Lung (tissue), 12 donors: ENCODE results near the gene FOXO1. TPM values are rescaled to one million over a fixed set of nuclear protein-coding genes. Genes with fewer than 3 reads are reported as not detected.

ENCODE experiments used
- ATAC-seq: fragments of 200-7000 bp; cut with Tn5 transposase; one replicate; pipeline ENCODE4 v1.9.1; 2020; ENCODE audit warnings: moderate number of reproducible peaks; ENCODE audit not compliant: insufficient read depth, low FRiP score
- DNase-seq, 3 donors: peaks; one replicate each; pipeline ENCODE4 v3.0.0-alpha.2; 2013 to 2017
- H3K27ac ChIP-seq, 2 donors: one replicate each; pipeline ENCODE4 v1.5.1; 2013; ENCODE audit warnings: mild to moderate bottlenecking in 2 of 2, moderate library complexity in 2 of 2, control low read depth in 1 of 2, inconsistent platforms in 1 of 2, low read depth in 1 of 2, low read length in 1 of 2
- H3K27me3 ChIP-seq, 3 donors: one replicate each; pipeline ENCODE4 v1.5.1; 2013; ENCODE audit warnings: low read length in 2 of 3; ENCODE audit not compliant: control insufficient read depth in 3 of 3, insufficient read depth in 3 of 3
- H3K36me3 ChIP-seq, 4 donors: one replicate each; pipeline ENCODE4 v1.5.1; 2013; ENCODE audit warnings: low read length in 4 of 4, mild to moderate bottlenecking in 1 of 4, moderate library complexity in 1 of 4; ENCODE audit not compliant: control insufficient read depth in 4 of 4, insufficient read depth in 4 of 4
- H3K4me1 ChIP-seq, 5 donors: one replicate each; pipeline ENCODE4 v1.5.1; 2013; ENCODE audit warnings: low read length in 5 of 5, mild to moderate bottlenecking in 2 of 5, moderate library complexity in 1 of 5; ENCODE audit not compliant: control insufficient read depth in 5 of 5, insufficient read depth in 5 of 5
- H3K4me3 ChIP-seq: one replicate; pipeline ENCODE4 v1.5.1; 2013; ENCODE audit warnings: mild to moderate bottlenecking, control low read depth, moderate library complexity
- H3K9ac ChIP-seq, 2 donors: one replicate each; pipeline ENCODE4 v1.5.1; 2013; ENCODE audit warnings: low read length in 2 of 2, control low read depth in 1 of 2; ENCODE audit not compliant: insufficient read depth in 1 of 2
- H3K9me3 ChIP-seq, 4 donors: one replicate each; pipeline ENCODE4 v1.5.1; 2013; ENCODE audit warnings: low read length in 3 of 4, mild to moderate bottlenecking in 1 of 4, moderate library complexity in 1 of 4; ENCODE audit not compliant: control insufficient read depth in 4 of 4, insufficient read depth in 3 of 4
- WGBS, 2 donors: extraction: QIAGEN DNeasy Blood & Tissue Kit; methylation state at CpG; one replicate each; pipeline ENCODE4 v1.1.7; 2013; 5-methylcytosine and 5-hydroxymethylcytosine counted together
- polyA plus RNA-seq, 2 donors: library from polyadenylated mRNA; stranded (reverse); fragments of 200-250 nt; gene quantifications; one replicate each; pipeline ENCODE4 v1.2.1, GENCODE V29; 2013
- total RNA-seq, 2 donors: library from RNA; depleted of rRNA in 1 of 2; stranded (reverse); fragments of >200 nt in 1 of 2; gene quantifications; one replicate each; pipeline ENCODE4 v1.2.1, GENCODE V29; 2014 to 2021
- TF ChIP-seq, protein P1 (sequence below): IDR thresholded peaks from 2 replicates; pipeline ENCODE4 v1.5.1; 2012; ENCODE audit warnings: mild to moderate bottlenecking; ENCODE audit errors: control extremely low read depth, extremely low read depth
- donor health status: control.
- donor health status: control.
- donor health status: Bipolar disorder and iron deficiency.
- donor health status: healthy.
- donor health status: DM: yes; HTN: yes; CAD: no.

The FOXO1 gene
- total and polyA plus RNA-seq, 4 donors: 4.1 to 37.1 (median 21.3) TPM

DNA sequence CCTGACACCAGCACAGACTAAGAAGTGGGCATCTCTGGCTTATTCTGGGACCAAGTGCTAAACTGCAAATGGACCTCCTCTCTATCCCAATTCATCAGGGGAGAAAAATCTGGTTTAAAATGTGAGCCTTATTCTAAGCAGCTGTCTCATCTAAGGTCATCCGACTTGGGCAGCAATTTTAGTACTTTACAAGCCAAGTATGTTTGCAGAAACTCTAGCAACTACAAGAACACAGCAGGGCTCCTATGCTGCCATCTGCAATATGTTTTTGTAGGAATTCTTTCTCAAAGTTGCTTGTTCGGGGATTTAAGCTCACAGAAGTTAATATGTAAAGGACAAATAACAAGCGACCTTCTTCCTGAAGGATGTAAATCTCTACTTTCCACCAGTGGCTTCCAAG lies 113.1 kb downstream of the FOXO1 start:
- H3K9ac ChIP-seq: no peak overlapping the region
- H3K27me3 ChIP-seq: no peaks in the 10 kb centered on the region
- H3K4me1 ChIP-seq: peaks cover 0 to 13% (median 8%) of the 10 kb centered on the region in 5 donors
- H3K9me3 ChIP-seq: no peaks in the 10 kb centered on the region
- TF ChIP-seq, protein P1, sequence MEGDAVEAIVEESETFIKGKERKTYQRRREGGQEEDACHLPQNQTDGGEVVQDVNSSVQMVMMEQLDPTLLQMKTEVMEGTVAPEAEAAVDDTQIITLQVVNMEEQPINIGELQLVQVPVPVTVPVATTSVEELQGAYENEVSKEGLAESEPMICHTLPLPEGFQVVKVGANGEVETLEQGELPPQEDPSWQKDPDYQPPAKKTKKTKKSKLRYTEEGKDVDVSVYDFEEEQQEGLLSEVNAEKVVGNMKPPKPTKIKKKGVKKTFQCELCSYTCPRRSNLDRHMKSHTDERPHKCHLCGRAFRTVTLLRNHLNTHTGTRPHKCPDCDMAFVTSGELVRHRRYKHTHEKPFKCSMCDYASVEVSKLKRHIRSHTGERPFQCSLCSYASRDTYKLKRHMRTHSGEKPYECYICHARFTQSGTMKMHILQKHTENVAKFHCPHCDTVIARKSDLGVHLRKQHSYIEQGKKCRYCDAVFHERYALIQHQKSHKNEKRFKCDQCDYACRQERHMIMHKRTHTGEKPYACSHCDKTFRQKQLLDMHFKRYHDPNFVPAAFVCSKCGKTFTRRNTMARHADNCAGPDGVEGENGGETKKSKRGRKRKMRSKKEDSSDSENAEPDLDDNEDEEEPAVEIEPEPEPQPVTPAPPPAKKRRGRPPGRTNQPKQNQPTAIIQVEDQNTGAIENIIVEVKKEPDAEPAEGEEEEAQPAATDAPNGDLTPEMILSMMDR: no peak
- DNase-seq (peak in 2 of 3 donors; percentile 13 to 25), ATAC-seq (no peak)
- H3K27ac ChIP-seq: no peak overlapping the region
- no peak overlapping the region for H3K4me3 ChIP-seq
- whole genome bisulfite sequencing, 2 donors: 81 to 83% methylated on average over 3 of the region's 3 CpGs
- no peaks in the 10 kb centered on the region for H3K36me3 ChIP-seq

GRCh38 chr13:40552895-40553294 lies 113.5 kb downstream of the FOXO1 start:
- H3K9me3 ChIP-seq: no peaks in the 10 kb centered on the region
- H3K36me3 ChIP-seq: no peaks in the 10 kb centered on the region
- peaks cover 0 to 13% (median 6%) of the 10 kb centered on the region in 5 donors for H3K4me1 ChIP-seq
- H3K27ac ChIP-seq: no peak overlapping the region
- ATAC-seq (no peak), DNase-seq (no peak)
- TF ChIP-seq, protein P1: no peak
- no peak overlapping the region for H3K9ac ChIP-seq
- no peak overlapping the region for H3K4me3 ChIP-seq
- H3K27me3 ChIP-seq: no peaks in the 10 kb centered on the region
- WGBS, 2 donors: 94 to 95% methylated on average over 6 of the region's 6 CpGs

- Histone ChIP-seq H3K27ac (no peak overlapping the region), H3K4me3 (no peak overlapping the region), H3K9ac (no peak overlapping the region), H3K36me3 (no peaks in the 10 kb centered on the region), H3K27me3 (no peaks in the 10 kb centered on the region), H3K9me3 (peaks cover 0 to 2% (median 0%) of the 10 kb centered on the region in 4 donors), H3K4me1 (peaks cover 0 to 10% (median 0%) of the 10 kb centered on the region in 5 donors)
- 96 to 98% methylated on average over 2 of the region's 2 CpGs for WGBS, 2 donors
- DNase-seq (no peak), ATAC-seq (no peak)
- TF ChIP-seq, protein P1: no peak
Observed at GRCh38 chr13:40550130-40550529, 116.3 kb downstream of the FOXO1 start.

DNA sequence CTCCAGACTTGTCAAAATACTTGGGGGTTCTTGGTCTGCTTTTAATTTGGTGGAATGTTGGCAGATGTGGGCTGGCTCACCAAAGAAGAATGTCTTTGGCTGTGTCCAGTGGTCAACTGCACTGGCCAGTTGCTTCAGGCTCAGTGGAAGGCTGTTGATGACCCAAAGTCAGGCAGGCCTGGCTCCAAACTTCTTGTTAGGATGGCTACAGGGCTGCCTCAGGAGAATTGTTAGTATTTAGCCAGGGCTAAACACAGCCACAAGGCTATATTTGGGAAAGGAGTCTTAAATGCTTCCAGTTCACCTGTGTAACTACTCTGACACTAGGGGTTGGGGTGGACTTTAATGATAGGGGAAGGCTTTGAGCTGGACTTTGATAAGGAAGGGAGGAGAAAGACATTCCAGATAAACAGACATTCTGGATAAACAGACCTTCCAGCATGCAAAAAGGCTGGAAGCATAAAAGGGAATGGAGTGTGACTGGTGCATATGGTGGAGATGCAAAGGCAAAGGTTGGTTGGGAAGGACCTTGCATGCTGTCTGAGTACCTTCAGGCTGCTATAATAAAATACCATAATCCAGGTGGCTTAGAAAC lies 116.8 kb downstream of the FOXO1 start:
- Histone ChIP-seq H3K27me3 (no peaks in the 10 kb centered on the region), H3K27ac (peak overlapping the region in 1 of 2 donors; percentile 11), H3K36me3 (no peaks in the 10 kb centered on the region), H3K9ac (no peak overlapping the region), H3K9me3 (peaks cover 0 to 2% (median 0%) of the 10 kb centered on the region in 4 donors), H3K4me3 (no peak overlapping the region), H3K4me1 (peaks cover 0 to 10% (median 0%) of the 10 kb centered on the region in 5 donors)
- DNase-seq (no peak), ATAC-seq (no peak)
- TF ChIP-seq, protein P1: no peak
